ENCODE measurements around the gene BAD.

The BAD gene

DNA sequence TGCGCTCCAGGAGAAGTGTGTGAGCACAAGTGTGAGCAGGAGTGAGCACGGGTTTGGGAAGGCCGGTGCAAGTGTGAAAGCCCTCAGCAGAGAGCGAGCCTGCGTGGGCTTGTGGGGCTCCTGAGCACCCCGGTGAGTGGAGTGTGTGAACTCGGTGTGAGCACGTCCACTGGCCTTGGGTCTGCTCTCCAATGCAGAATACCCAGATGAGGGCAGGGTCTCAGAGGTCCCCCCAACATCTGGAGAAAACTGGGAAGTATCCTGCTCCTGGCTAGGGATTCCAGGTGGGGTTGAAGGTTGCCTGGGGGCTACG lies 22.1 kb upstream of the BAD start:
- in situ Hi-C loops (cut with MboI; ENCODE audit: low sequenced_read_pairs, unreplicated experiment): no loop called here
- DNase-seq (ENCODE audit: low spot score): no peak
- TF ChIP-seq, protein P1, sequence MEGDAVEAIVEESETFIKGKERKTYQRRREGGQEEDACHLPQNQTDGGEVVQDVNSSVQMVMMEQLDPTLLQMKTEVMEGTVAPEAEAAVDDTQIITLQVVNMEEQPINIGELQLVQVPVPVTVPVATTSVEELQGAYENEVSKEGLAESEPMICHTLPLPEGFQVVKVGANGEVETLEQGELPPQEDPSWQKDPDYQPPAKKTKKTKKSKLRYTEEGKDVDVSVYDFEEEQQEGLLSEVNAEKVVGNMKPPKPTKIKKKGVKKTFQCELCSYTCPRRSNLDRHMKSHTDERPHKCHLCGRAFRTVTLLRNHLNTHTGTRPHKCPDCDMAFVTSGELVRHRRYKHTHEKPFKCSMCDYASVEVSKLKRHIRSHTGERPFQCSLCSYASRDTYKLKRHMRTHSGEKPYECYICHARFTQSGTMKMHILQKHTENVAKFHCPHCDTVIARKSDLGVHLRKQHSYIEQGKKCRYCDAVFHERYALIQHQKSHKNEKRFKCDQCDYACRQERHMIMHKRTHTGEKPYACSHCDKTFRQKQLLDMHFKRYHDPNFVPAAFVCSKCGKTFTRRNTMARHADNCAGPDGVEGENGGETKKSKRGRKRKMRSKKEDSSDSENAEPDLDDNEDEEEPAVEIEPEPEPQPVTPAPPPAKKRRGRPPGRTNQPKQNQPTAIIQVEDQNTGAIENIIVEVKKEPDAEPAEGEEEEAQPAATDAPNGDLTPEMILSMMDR (IDR thresholded peaks at IDR 0.05; ENCODE audit: borderline replicate concordance, control extremely low read depth, extremely low read depth, insufficient read depth, missing control alignments): no peak

DNA sequence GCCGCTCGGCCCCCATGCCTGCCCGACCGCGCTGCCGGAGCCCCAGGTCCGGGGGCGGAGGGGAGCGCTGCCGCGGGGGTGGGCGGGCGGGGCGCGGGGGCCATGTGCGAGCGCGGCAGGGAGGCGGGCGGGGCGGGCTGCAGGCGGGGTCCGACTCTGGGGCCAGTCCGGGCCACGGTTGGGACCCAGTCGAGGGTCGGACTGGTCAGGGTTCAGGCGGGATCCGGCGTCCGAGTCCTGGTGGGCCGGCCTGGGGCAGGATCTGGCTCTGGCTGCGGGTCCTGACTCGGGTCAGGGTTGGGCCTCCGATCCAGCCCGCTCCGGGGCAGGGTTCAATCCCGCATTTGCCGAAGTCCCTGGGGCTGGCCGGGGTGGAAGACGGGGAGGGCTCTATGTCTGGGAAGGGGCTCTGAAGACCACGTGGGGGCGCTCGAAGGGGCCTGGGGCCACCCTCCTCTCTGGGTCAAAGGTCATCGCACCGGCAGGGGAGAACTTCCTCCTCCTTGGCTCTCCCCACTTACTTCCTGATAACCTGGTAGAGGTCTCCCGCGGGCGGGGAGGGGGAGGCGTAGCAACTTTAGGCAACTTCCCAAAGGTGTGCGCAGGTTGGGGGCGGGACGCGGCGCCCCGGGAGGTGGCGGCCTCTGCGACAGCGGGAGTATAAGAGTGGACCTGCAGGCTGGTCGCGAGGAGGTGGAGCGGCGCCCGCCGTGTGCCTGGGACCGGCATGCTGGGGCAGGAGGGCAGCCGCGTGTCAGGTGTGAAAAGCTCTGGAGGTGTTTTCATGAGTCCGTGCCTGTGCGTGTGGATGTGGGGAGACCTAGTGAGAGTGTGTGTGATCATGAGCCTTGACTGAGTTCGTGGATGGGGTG lies 21.5 kb upstream of the BAD start:
- in situ Hi-C loops (cut with MboI; ENCODE audit: low sequenced_read_pairs, unreplicated experiment): no loop called here
- no peak for DNase-seq (ENCODE audit: low spot score)
- TF ChIP-seq, protein P1 (IDR thresholded peaks at IDR 0.05; ENCODE audit: borderline replicate concordance, control extremely low read depth, extremely low read depth, insufficient read depth, missing control alignments): peak; percentile 43

DNA sequence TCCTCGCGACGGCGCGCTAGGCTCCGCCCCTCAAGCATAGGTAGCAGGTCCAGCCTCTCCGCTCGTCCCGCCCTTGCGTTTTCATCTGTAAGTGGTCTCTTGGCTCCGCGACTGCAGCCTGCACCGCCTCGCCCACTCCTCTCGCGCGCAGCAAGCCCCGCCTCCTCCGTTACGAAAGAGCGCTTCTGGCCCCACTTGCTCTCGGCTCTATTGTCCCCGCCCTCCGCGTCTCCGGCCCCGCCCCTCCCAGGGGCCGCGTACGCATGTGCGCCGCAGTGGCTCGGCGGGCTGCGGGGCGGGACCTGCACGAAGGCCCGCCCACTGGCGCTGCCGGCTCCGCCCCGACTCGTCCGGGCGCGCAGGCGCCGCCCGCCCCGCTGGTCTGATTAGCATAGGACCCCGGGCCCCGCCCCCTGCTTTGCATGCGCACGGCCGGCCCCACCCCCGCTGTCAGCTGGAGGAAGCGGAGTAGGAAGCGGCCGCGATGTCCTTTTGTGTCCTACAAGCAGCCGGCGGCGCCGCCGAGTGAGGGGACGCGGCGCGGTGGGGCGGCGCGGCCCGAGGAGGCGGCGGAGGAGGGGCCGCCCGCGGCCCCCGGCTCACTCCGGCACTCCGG lies 20.7 kb upstream of the BAD start, which contains the start of gene ESRRA:
Gene ESRRA (plus strand): TSS at position 450 of the 616 bp plus-strand sequence. CDS start 1,656 bp downstream, outside the sequence.
- TF ChIP-seq, protein P1 (IDR thresholded peaks at IDR 0.05; ENCODE audit: borderline replicate concordance, control extremely low read depth, extremely low read depth, insufficient read depth, missing control alignments): no peak
- peak; percentile 100 for DNase-seq (ENCODE audit: low spot score)
- in situ Hi-C loops (cut with MboI; ENCODE audit: low sequenced_read_pairs, unreplicated experiment): no loop called here

DNA sequence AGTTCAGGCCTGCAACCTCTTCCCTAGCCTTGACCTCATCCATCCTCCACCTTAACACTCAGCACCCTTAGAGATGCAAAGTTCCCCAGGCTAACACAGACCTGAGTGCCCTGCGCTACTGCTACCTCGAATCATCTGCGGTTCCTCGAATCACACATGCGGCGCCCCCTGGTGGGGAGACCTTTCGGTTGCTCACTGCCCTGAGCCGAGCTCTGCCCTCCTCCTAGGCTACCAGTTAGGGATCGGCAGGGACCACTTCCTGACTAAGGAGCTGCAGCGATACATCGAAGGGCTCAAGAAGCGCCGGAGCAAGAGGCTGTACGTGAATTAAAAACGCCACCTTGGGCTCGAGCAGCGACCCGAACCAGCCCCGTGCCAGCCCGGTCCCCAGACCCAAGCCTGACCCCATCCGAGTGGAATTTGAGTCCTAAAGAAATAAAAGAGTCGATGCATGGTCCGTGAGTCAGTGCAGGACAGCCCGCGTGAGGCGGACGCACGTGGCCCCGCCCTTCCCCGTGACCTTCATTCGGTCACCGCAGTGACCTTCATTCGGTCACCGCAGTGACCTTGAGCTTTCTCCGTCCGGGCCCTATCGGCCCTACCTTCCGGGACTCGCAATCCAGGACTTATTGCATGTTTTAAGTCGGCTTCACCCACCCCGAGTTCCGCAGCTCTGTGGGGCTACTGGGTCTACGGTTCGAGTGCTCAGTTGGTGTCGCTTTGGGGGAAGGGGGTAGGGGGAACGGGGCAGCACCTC lies 20.0 kb upstream of the BAD start:
- DNase-seq (ENCODE audit: low spot score): peak; percentile 88
- TF ChIP-seq, protein P1 (IDR thresholded peaks at IDR 0.05; ENCODE audit: borderline replicate concordance, control extremely low read depth, extremely low read depth, insufficient read depth, missing control alignments): peak; percentile 88
- in situ Hi-C loops (cut with MboI; ENCODE audit: low sequenced_read_pairs, unreplicated experiment): no loop called here

DNA sequence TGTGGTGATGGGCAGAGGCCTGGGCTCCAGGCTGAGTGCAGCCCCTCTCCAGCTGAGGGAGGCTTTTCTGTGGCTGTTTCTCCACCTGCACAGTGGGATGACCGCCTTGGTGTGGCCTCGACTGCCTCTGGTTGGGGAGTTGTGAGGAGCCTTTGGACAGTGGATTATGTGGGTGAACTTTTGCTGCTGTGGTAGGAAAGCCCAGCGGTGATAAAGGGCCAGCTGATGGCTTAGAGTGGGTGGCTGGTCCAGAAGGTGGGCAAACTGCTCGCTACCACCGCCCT lies 19.5 kb upstream of the BAD start:
- DNase-seq (ENCODE audit: low spot score): no peak

More for the DNA sequence above, 19.5 kb upstream of the BAD start:
- in situ Hi-C loops (cut with MboI; ENCODE audit: low sequenced_read_pairs, unreplicated experiment): no loop called here
- TF ChIP-seq, protein P1 (IDR thresholded peaks at IDR 0.05; ENCODE audit: borderline replicate concordance, control extremely low read depth, extremely low read depth, insufficient read depth, missing control alignments): no peak

All from GM13976 (cell line).